Measurements from ENCODE around the gene STRA8. TPM values are rescaled to one million over a fixed set of nuclear protein-coding genes. Genes with fewer than 3 reads are reported as not detected.

STRA8 gene
- total and polyA plus RNA-seq, 12 donors: not detected

GRCh38 chr7:135260470-135260869 lies 26.8 kb downstream of the STRA8 start:
- intact Hi-C loops (cut with DNase I): no loop called here
- 76 to 91% (median 87%) methylated on average over 1 to 2 of the region's 2 CpGs for WGBS, 4 donors
- DNase-seq: no peak
- H3K27me3 ChIP-seq: no peaks in the 10 kb centered on the region
- no peak overlapping the region for H3K4me3 ChIP-seq
- no peaks in the 10 kb centered on the region for H3K9me3 ChIP-seq (replicated peaks in 1 of 3)
- no peaks in the 10 kb centered on the region for H3K4me1 ChIP-seq (replicated peaks in 1 of 2)
- no peak overlapping the region for H3K27ac ChIP-seq
- no peak for TF ChIP-seq CTCF (IDR thresholded peaks at IDR 0.05)
- no peak for TF ChIP-seq POLR2A (IDR thresholded peaks at IDR 0.05)
- no peaks in the 10 kb centered on the region for H3K36me3 ChIP-seq (replicated peaks in 1 of 2)

- H3K27ac ChIP-seq: no peak overlapping the region
- no peaks in the 10 kb centered on the region for H3K9me3 ChIP-seq (replicated peaks in 1 of 3)
- TF ChIP-seq CTCF (IDR thresholded peaks at IDR 0.05) (no peak), POLR2A (IDR thresholded peaks at IDR 0.05) (no peak)
- H3K27me3 ChIP-seq: no peaks in the 10 kb centered on the region
- H3K36me3 ChIP-seq (replicated peaks in 1 of 2): no peaks in the 10 kb centered on the region
- no peaks in the 10 kb centered on the region for H3K4me1 ChIP-seq (replicated peaks in 1 of 2)
- no peak overlapping the region for H3K4me3 ChIP-seq
- DNase-seq: no peak
- WGBS, 4 donors: 57 to 64% (median 62%) methylated on average over 10 of the region's 10 CpGs
- intact Hi-C loops (cut with DNase I): no loop called here
Observed at GRCh38 chr7:135260930-135261721, 27.5 kb downstream of the STRA8 start.

- WGBS, 4 donors: 84 to 88% (median 87%) methylated on average over 9 of the region's 9 CpGs
- Histone ChIP-seq H3K4me3 (no peak overlapping the region), H3K27ac (no peak overlapping the region), H3K36me3 (replicated peaks in 1 of 2) (no peaks in the 10 kb centered on the region), H3K27me3 (no peaks in the 10 kb centered on the region), H3K9me3 (replicated peaks in 1 of 3) (no peaks in the 10 kb centered on the region), H3K4me1 (replicated peaks in 1 of 2) (no peaks in the 10 kb centered on the region)
- DNase-seq: no peak
- intact Hi-C loops (cut with DNase I): no loop called here
- TF ChIP-seq POLR2A (IDR thresholded peaks at IDR 0.05): no peak
- no peak for TF ChIP-seq CTCF (IDR thresholded peaks at IDR 0.05)
Observed at GRCh38 chr7:135262623-135263320, 29.1 kb downstream of the STRA8 start.

- Histone ChIP-seq H3K4me3 (no peak overlapping the region), H3K36me3 (replicated peaks in 1 of 2) (no peaks in the 10 kb centered on the region), H3K27me3 (peaks cover 2% of the 10 kb centered on the region), H3K9me3 (replicated peaks in 1 of 3) (no peaks in the 10 kb centered on the region), H3K4me1 (replicated peaks in 1 of 2) (no peaks in the 10 kb centered on the region), H3K27ac (no peak overlapping the region)
- DNase-seq: no peak
- intact Hi-C loops (cut with DNase I): no loop called here
- TF ChIP-seq POLR2A (IDR thresholded peaks at IDR 0.05) (no peak), CTCF (IDR thresholded peaks at IDR 0.05) (no peak)
- WGBS, 4 donors: 87 to 95% (median 93%) methylated on average over 7 to 11 of the region's 11 CpGs
Observed at GRCh38 chr7:135263321-135263970, 29.8 kb downstream of the STRA8 start.
